ENCODE measurements around the gene LYRM9.
"Not testable (repeated sequence)": the region's sequence is repeated elsewhere in the genome, so short reads cannot be mapped to it uniquely, and the experiment has no call there.

The LYRM9 gene

GRCh38 chr17:27837769-27838168, 55.4 kb downstream of the LYRM9 start:
- DNase-seq, result not testable (repeated sequence)

GRCh38 chr17:27836651-27837050, 56.5 kb downstream of the LYRM9 start:
- DNase-seq, result no peak

- DNase-seq, result no peak
These were observed 58.6 kb downstream of the LYRM9 start for GRCh38 chr17:27834571-27834970.

GRCh38 chr17:27832831-27833230, 60.3 kb downstream of the LYRM9 start:
- DNase-seq, result no peak

- DNase-seq, result not testable (repeated sequence)
These were observed 63.3 kb downstream of the LYRM9 start for GRCh38 chr17:27829888-27830287.

- DNase-seq, result not testable (repeated sequence)
These were observed 63.9 kb downstream of the LYRM9 start for GRCh38 chr17:27829143-27829711.

Measured in hippocampal formation (tissue), 2 donors.